ENCODE data around the gene HOXD13. TPM values are rescaled to one million over a fixed set of nuclear protein-coding genes. Genes with fewer than 3 reads are reported as not detected.

HOXD13 gene
- total and polyA plus RNA-seq, 12 donors, result not detected

DNA sequence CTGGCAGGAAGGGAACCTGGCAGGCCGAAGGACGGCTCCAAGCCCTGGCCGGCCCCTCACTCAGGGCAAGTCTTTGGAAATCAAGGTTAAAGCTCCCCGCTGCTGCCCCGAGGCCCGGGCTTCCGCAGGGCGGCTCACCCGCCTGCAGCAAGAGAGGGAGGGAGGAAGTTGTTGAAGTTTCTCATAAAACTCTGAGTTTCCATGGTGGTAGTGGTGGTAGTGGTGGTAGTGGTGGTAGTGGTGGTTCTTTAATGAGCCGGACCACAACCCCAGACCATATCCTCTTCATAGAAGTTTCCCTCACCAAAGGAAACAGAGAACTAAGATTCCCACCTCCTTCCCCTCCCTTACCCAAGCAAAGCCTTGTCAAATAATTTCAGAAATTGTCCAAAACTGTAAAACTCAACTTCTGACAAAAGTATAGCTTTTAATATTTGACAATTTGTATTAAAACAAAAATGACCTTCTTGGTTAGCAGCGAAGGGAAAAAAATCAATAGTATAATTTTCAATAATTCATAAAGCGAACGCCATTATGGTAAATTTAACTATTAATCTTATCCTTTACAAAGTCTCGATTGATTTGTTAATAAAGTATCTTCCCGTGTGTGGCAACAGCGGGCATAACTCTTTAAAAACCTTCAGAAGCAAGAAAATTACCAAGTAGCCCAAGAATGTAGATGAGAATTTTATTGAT is 22.6 kb downstream of the HOXD13 start:
- 17 to 18% methylated on average over 16 of the region's 16 CpGs for WGBS, 2 donors
- intact Hi-C loops (cut with DNase I), result no loop called here
- TF ChIP-seq, protein P1, sequence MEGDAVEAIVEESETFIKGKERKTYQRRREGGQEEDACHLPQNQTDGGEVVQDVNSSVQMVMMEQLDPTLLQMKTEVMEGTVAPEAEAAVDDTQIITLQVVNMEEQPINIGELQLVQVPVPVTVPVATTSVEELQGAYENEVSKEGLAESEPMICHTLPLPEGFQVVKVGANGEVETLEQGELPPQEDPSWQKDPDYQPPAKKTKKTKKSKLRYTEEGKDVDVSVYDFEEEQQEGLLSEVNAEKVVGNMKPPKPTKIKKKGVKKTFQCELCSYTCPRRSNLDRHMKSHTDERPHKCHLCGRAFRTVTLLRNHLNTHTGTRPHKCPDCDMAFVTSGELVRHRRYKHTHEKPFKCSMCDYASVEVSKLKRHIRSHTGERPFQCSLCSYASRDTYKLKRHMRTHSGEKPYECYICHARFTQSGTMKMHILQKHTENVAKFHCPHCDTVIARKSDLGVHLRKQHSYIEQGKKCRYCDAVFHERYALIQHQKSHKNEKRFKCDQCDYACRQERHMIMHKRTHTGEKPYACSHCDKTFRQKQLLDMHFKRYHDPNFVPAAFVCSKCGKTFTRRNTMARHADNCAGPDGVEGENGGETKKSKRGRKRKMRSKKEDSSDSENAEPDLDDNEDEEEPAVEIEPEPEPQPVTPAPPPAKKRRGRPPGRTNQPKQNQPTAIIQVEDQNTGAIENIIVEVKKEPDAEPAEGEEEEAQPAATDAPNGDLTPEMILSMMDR (IDR thresholded peaks at IDR 0.05), result no peak
- H3K4me3 ChIP-seq, result no peak overlapping the region
- H3K4me1 ChIP-seq, result peaks cover 0 to 5% (median 0%) of the 10 kb centered on the region in 9 donors
- no peaks in the 10 kb centered on the region for H3K36me3 ChIP-seq
- no peak for DNase-seq
- no peak overlapping the region for H3K27ac ChIP-seq
- no peaks in the 10 kb centered on the region for H3K9me3 ChIP-seq
- peaks cover 63 to 100% (median 100%) of the 10 kb centered on the region in 7 donors for H3K27me3 ChIP-seq
- no peak for ATAC-seq

DNA sequence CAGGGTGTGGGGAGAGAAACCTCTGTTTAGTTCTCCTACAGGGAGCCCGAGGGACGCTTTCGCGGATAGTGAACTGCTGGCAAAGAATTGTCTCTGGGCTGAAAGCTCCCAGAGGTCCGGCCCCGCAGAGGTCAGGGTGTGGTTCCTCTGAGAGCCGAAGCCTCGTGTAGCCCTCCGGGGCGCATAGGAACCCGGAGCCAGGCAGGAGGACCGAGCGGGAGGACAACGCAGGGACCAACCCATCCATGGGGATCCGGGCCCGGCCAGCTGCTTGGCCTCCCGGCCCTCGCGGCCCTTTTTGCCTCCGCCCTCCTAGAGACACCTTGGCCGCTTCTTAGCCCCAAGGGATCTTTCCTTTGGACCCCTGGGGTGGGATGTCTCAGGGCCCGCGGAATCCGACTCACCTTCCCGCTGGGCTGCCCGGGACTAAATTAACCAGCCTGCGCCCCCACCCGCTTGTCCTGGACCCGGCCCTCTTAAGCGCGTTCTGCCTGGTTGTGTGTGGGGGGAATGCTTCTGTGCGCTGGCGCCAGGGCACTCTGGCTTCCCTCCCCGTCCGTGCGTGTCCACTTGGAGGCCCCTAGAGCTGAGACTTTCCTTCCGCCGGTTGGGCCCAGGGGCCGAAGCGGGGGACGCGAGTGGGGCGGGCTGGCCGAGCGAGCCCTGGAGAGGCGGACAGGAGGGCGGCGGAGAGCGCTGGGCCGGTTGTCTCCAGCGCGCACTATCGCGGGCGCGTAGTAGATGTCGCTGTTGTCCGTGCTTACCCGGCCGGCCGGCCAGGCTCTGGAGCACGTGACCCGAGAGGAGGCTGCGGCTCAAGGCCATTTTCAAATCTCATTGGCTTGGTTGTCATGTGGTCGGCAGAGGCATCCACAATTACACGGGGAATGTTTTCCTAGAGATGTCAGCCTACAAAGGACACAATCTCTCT is 23.6 kb downstream of the HOXD13 start, which contains the start of gene HOXD10:
HOXD10 (plus strand) TSS at position 896 of the 931 bp plus-strand sequence. CDS start 56 bp downstream, outside the sequence.
- DNase-seq (no peak), ATAC-seq (peak in 3 of 8 donors; percentile 38 to 53 (median 39))
- TF ChIP-seq, protein P1 (IDR thresholded peaks at IDR 0.05), result peak in 1 of 9 donors; percentile 8
- Histone ChIP-seq H3K27ac (no peak within 1 kb of the TSS), H3K4me3 (no peak within 1 kb of the TSS), H3K36me3 (no peaks in the 10 kb centered on the region), H3K27me3 (peaks cover 67 to 100% (median 100%) of the 10 kb centered on the region in 7 donors), H3K9me3 (no peaks in the 10 kb centered on the region), H3K4me1 (peaks cover 0 to 5% (median 0%) of the 10 kb centered on the region in 9 donors)
- WGBS, 2 donors, result 3 to 6% methylated on average over 57 to 66 of the region's 66 CpGs
- intact Hi-C loops (cut with DNase I), result no loop called here

DNA sequence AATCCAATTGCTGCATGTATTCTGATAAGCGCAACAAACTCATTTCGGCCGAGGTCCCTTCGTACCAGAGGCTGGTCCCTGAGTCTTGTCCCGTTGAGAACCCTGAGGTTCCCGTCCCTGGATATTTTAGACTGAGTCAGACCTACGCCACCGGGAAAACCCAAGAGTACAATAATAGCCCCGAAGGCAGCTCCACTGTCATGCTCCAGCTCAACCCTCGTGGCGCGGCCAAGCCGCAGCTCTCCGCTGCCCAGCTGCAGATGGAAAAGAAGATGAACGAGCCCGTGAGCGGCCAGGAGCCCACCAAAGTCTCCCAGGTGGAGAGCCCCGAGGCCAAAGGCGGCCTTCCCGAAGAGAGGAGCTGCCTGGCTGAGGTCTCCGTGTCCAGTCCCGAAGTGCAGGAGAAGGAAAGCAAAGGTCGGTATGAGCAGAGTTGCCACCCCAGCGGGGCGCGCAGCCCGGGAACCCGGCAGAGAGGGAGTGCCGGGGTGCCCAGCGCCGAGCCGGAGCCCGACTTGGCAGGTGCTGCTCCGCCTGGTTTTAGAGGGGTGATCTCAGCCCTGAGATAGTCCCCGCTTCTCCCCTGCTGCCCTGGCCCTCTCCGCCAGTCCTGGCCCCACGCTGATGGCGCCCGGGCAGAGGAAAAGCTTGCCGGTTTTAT is 24.8 kb downstream of the HOXD13 start:
- TF ChIP-seq, protein P1 (IDR thresholded peaks at IDR 0.05), result no peak
- no peak overlapping the region for H3K4me3 ChIP-seq
- peaks cover 0 to 10% (median 6%) of the 10 kb centered on the region in 9 donors for H3K4me1 ChIP-seq
- DNase-seq (no peak), ATAC-seq (no peak)
- intact Hi-C loops (cut with DNase I), result no loop called here
- peaks cover 77 to 100% (median 100%) of the 10 kb centered on the region in 7 donors for H3K27me3 ChIP-seq
- no peaks in the 10 kb centered on the region for H3K9me3 ChIP-seq
- H3K27ac ChIP-seq, result no peak overlapping the region
- WGBS, 2 donors, result 12 to 19% methylated on average over 40 of the region's 40 CpGs
- H3K36me3 ChIP-seq, result no peaks in the 10 kb centered on the region

All from heart right ventricle (tissue), 16 donors.